HL-60 (cell line): Measurements from ENCODE around the gene SCAP.

Experiments
- DNase-seq, 2 experiments: peaks; one replicate each; pipeline ENCODE4 v3.0.0-alpha.2; 2010 to 2020; ENCODE audit warnings: low read depth in 1 of 2, low spot score in 1 of 2
- H3K27ac ChIP-seq: fragments of 250-450 bp; sonication (Bioruptor Pico); replicated peaks from 2 replicates; pipeline ENCODE4 v1.5.1; 2020; ENCODE audit warnings: mild to moderate bottlenecking, moderate library complexity
- H3K27me3 ChIP-seq: fragments of 250-450 bp; sonication (Bioruptor Pico); 2 replicates; pipeline ENCODE4 v1.5.1; 2021; ENCODE audit warnings: mild to moderate bottlenecking, moderate library complexity; ENCODE audit not compliant: insufficient read depth, poor library complexity, severe bottlenecking
- H3K4me3 ChIP-seq: replicated peaks from 2 replicates; pipeline ENCODE4 v1.5.1; 2011; ENCODE audit warnings: mild to moderate bottlenecking, control low read depth, low read length; ENCODE audit not compliant: insufficient read depth
- CTCF ChIP-seq: IDR thresholded peaks from one replicate; pipeline ENCODE4 v1.5.1; 2011; ENCODE audit warnings: low read length, control low read depth, inconsistent platforms; ENCODE audit not compliant: insufficient read depth
- GABPA ChIP-seq: IDR thresholded peaks from 2 replicates; pipeline ENCODE4 v1.6.1; 2012; ENCODE audit warnings: low read depth
- POLR2AphosphoS5 ChIP-seq: IDR thresholded peaks from 2 replicates; pipeline ENCODE4 v1.6.1; 2012; ENCODE audit warnings: low read depth
- REST ChIP-seq: IDR thresholded peaks from 2 replicates; pipeline ENCODE4 v1.6.1; 2012; ENCODE audit warnings: low read depth; ENCODE audit not compliant: insufficient replicate concordance
- SPI1 ChIP-seq: IDR thresholded peaks from 2 replicates; pipeline ENCODE4 v1.6.1; 2012; ENCODE audit warnings: low read depth, mild to moderate bottlenecking, borderline replicate concordance

The SCAP gene

GRCh38 chr3:47407237-47407636 lies 68.5 kb downstream of the SCAP start:
- DNase-seq = no peak
- TF ChIP-seq REST (no peak), CTCF (no peak), POLR2AphosphoS5 (no peak), GABPA (no peak), SPI1 (no peak)
- no peak overlapping the region for H3K4me3 ChIP-seq
- no peaks in the 10 kb centered on the region for H3K27me3 ChIP-seq
- no peak overlapping the region for H3K27ac ChIP-seq

GRCh38 chr3:47406762-47407149 lies 69.0 kb downstream of the SCAP start:
- DNase-seq = no peak
- Histone ChIP-seq H3K27me3 (no peaks in the 10 kb centered on the region), H3K27ac (no peak overlapping the region), H3K4me3 (no peak overlapping the region)
- TF ChIP-seq GABPA = no peak
- 0 out of 2 replicates have a peak, but pooled peaks have one; percentile 23 for TF ChIP-seq POLR2AphosphoS5

- peak in 1 of 2 experiments; percentile 64 for DNase-seq
- TF ChIP-seq CTCF (no peak), GABPA (no peak), REST (no peak), SPI1 (no peak), POLR2AphosphoS5 (no peak)
- Histone ChIP-seq H3K4me3 (no peak overlapping the region), H3K27me3 (no peaks in the 10 kb centered on the region), H3K27ac (no peak overlapping the region)
Measured at GRCh38 chr3:47405820-47406761, 69.7 kb downstream of the SCAP start.

- Histone ChIP-seq H3K27ac (no peak overlapping the region), H3K27me3 (no peaks in the 10 kb centered on the region), H3K4me3 (no peak overlapping the region)
- TF ChIP-seq SPI1 = no peak
- no peak for TF ChIP-seq POLR2AphosphoS5
- TF ChIP-seq CTCF = no peak
- no peak for TF ChIP-seq GABPA
- TF ChIP-seq REST = no peak
- DNase-seq = no peak
Measured at GRCh38 chr3:47404955-47405790, 70.6 kb downstream of the SCAP start.
